Posterior vena cava (tissue), 2 donors: Measurements from ENCODE around the gene EEF2KMT. TPM values are rescaled to one million over a fixed set of nuclear protein-coding genes. Genes with fewer than 3 reads are reported as not detected.
"Not testable (repeated sequence)": the region's sequence is repeated elsewhere in the genome, so short reads cannot be mapped to it uniquely, and the experiment has no call there.

Experiments
- DNase-seq: peaks from one replicate; pipeline ENCODE4 v3.0.0-alpha.2; 2020; ENCODE audit warnings: low spot score
- intact Hi-C, 2 donors: fragments of 100-400 bp; cut with DNase I; formaldehyde crosslinking; loops; one replicate each; pipeline versions ENCODE4 v1.14.1 to v1.14.2; 2022 to 2023
- total RNA-seq, 2 donors: library from RNA; stranded (reverse); fragmentation: NEBNext Ultra II Directional; extraction: Animal tissue kit (Norgen Biotek cat#: 25700); gene quantifications; one replicate each; pipeline ENCODE4 v1.2.1, GENCODE V29; 2021
- donor health status: DM: yes; HTN: yes; CAD: no.
- donor health status: DM: yes; HTN: yes; CAD: no.

Gene EEF2KMT
- total RNA-seq, 2 donors from 2014 or later = 8.8 to 9.6 TPM

DNA sequence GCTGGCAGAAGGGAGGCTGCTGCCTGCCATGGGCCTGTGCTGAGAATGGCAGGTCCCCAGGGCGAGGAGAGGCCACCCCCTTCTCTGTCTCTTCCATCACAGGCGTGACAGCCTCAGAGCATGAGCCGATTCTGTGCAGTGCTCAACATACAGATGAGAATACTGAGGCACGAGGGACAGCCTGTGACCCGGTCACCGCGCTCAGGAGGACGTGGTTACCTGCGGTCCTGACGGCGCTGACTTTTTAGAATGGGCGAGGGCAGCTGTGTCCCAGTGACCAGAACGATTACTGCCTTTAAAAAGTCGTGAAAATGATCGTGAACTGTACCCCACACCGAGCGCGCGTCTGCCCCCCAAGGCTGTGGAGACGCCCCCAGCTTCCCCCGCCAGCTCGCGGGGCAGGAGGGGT lies 530 bp downstream of the EEF2KMT start:
- DNase-seq, intact Hi-C loops: not testable (repeated sequence)

- intact Hi-C loops = not testable (repeated sequence)
- DNase-seq = peak; percentile 69
Observed at GRCh38 chr16:5096437-5097060, 1.0 kb downstream of the EEF2KMT start.

- peak; percentile 65 for DNase-seq
- intact Hi-C loops = not testable (repeated sequence)
Observed at GRCh38 chr16:5095145-5095830, 2.3 kb downstream of the EEF2KMT start.

DNA sequence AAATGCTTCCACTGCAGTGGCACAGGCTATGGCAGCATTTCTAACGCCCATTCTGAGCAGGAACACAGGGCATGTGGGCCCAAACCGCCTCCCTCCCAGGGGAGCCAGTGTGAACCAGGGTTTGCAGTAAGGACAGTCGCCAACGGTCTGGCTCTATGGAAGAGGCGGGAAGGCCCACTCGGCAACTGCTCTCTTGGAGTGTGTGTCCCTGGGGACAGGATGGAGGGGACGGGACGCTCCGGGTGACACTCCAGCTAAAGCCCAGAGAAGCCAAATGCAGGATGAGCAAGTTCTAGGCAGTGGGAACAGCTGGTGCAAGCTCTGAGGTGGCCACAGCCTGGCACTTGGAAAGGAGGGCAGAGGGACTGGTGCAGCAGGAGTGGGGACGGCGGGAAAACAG lies 3.8 kb downstream of the EEF2KMT start:
- intact Hi-C loops = not testable (repeated sequence)

GRCh38 chr16:5093081-5093480 lies 4.5 kb downstream of the EEF2KMT start:
- peak; percentile 38 for DNase-seq

More for the DNA sequence above, 3.8 kb downstream of the EEF2KMT start:
- DNase-seq = peak; percentile 56

DNA sequence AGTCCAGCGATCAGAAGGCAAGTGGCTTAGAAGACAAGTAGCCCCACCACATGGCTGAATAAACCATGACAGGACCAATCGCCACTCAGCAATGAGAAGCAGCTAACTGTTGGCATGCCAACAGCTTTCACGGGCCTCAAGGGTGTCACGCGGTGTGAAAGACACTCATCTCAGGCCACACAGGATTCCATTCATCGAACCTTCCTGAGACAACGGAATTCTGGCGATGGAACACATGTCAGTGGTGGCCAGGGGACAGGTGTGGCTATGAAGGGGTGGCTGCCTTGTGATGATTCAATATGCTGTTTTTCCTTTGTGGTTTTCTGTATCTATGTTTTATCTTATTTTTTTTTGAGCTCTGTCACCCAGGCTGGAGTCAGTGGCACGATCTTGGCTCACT lies 7.0 kb downstream of the EEF2KMT start:
- DNase-seq, intact Hi-C loops: not testable (repeated sequence)

More at GRCh38 chr16:5093081-5093480, 4.5 kb downstream of the EEF2KMT start:
- intact Hi-C loops = not testable (repeated sequence)

DNA sequence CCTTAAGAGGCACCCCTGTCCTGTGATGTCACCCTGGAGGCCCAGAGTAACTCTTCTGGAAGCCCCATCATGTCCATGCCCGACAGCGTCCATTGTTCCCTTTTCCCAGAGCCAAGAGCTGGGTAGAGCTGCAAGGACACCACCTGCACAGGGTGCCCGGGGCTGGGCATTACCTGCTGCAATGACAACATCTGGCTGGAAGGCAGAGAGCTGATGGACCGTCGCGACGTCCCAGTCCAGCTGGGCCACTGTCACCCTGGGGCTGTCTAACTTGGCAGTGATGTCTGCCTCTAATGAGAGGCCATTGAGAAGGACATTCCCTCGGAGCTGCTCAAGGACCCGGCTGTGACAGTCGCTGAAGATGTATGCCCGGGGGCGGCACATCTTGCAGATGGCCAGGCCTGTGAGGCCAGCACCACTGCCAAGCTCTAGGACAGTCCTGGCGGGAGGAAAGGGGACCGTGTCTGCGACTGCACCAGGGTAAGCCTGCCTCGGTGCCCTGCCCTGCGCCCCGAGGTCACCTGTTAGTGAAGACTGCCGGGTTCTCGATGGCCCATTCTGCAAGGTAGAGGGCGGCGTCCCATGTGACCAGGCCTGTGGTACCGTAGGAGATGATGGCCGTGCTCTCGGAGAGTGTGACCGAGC lies 7.6 kb downstream of the EEF2KMT start:
- intact Hi-C loops = not testable (repeated sequence)
- peak; percentile 22 for DNase-seq

GRCh38 chr16:5088936-5089335 lies 8.7 kb downstream of the EEF2KMT start:
- intact Hi-C loops = not testable (repeated sequence)
- DNase-seq = peak; percentile 60

DNA sequence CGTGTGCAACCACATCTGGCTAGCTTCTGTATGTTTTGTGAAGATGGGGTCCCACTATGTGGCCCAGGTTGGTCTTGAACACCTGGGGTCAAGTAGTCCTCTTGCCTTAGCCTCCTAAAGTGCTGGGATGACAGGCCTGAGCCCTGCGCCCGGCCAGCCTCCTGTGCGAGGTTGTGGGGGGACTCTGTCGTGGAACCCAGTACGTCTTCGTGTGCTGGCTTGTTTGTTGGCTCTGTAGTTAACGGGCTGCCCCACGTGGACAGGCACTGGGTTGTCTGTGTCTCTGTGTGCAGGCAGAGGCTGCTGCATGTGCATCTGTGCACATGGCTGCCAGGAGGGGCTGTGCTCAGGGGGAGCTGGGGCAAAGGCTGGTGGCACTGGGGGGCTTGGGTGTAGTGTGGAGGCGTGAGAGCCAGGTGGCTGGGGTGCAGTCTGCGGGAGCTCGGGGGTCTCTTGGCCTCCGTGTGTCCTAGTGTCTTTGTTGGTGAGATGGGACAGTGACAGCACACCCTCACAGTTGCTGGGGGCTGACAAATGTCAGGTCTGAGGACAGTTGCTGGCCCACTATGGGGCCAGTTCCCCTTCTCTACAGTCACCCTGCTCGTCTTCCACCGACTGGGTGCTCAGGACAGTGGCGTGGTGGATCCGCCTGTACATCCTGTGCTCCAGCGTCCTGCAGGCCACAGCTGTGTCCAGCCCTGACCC lies 9.4 kb downstream of the EEF2KMT start:
- DNase-seq = peak; percentile 48
- intact Hi-C loops = not testable (repeated sequence)

DNA sequence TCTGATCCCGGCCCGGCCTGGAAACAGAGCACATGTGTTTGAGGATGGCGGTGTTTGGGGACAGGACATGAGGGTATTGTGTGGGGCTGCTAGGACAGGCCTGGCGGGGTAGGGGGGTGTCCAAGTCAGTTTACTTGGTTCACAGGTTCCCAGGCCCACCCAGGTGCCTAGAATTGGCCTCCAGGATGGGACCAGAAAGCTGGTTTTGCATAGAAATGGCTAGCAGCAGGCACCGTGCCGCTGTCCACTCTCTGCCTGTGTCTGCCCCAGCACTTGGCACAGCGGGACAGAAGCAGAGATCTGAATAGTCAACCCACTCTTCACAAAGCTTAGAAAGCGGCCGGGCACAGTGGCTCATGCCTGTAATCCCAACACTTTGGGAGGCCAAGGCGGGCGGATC lies 11.9 kb downstream of the EEF2KMT start:
- DNase-seq, intact Hi-C loops: not testable (repeated sequence)

DNA sequence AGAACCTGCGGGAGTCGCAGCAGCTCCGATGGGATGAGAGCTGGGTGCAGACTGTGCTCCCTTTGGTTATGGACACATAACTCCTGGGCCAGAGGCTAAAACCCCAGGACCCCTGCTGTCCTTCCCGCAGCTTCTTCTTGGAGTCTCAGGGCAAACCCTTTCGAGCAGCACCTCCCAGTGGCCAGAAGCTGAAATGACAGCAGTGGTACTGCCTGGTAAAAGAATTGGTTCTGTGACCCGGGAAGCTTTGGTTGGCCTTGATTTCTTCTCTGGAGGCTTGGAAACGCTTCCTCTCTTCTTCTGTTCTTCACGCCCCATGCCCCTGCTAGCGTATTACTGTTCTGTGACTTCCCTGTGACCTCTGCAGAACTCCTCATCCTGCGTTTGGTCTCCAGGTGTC lies 12.8 kb downstream of the EEF2KMT start:
- DNase-seq, intact Hi-C loops: not testable (repeated sequence)

DNA sequence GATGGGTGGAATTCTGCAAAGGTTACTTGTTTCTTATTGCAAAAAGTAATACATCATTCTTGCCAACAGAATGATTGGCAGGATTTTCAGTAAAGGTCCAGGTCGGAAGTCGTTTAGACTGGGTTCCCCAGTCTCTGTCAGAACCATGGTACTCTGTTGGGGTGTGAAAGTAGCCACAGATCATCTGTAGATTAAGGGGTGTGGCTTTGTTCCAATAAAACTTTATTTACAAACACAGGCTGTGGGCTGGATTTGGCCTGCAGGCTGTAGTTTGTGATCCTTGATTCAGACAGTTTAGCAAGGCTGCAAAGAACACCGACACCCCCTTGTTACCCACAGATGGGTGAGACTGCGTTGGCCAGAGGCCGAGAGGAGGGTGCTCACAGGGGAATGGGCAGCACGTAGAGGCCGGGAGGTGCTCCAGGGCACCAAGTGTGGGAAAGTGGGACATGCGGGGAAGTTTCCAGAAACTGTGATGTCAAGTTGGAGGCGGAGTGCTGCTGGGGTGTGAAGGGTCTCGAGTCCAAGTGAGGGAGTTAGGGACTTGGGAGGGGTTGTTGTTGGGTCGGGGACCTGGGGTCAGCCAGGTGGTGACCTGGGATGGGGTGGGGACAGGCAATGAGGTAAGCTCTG lies 13.4 kb downstream of the EEF2KMT start:
- intact Hi-C loops, DNase-seq: not testable (repeated sequence)

DNA sequence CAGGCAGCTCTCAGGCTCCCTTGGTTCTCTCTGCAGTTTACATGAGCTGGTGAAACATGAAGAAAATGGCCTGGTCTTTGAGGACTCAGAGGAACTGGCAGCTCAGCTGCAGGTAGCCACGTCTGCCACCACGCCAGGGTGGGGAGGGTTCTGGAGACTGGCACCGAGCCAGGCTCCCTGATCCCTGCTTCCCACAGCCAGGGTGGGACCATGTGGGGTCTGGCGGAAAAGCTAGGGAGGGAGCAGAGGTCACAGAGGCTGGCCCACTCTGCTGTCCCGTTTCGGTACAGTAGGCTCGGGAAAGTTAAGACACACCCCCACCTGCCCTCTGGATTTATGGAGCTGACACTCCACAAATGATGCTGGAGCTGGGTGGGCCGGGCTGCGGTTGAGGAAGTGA lies 13.9 kb downstream of the EEF2KMT start:
- intact Hi-C loops = not testable (repeated sequence)

GRCh38 chr16:5080996-5081395 lies 16.6 kb downstream of the EEF2KMT start:
- intact Hi-C loops, DNase-seq: not testable (repeated sequence)

More for the DNA sequence above, 13.9 kb downstream of the EEF2KMT start:
- not testable (repeated sequence) for DNase-seq

GRCh38 chr16:5080461-5080860 lies 17.1 kb downstream of the EEF2KMT start:
- DNase-seq, intact Hi-C loops: not testable (repeated sequence)

DNA sequence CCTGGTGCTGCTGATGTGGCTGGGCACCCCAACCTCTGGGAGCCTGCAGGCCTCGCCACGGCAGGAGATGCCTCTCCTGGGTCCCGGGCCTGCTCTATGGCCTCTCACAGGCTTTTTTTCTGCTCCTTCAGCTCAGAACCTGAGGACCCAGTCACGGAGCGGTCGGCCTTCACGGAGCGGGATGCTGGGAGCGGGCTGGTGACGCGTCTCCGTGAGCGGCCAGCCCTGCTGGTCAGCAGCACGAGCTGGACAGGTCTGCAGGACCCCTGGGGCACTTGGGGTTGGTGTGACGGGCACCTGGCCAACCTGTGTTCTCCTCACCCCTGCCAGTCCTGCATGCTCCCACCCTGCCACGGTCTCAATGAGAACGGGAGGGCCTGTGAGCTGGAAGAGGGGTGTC lies 19.0 kb downstream of the EEF2KMT start:
- intact Hi-C loops = no loop called here
- no peak for DNase-seq

- intact Hi-C loops = no loop called here
- no peak for DNase-seq
Observed at GRCh38 chr16:5077304-5077703, 20.3 kb downstream of the EEF2KMT start.

- intact Hi-C loops = no loop called here
- DNase-seq = no peak
Observed at GRCh38 chr16:5075637-5076036, 22.0 kb downstream of the EEF2KMT start.

GRCh38 chr16:5073771-5074170 lies 23.8 kb downstream of the EEF2KMT start:
- intact Hi-C loops = not testable (repeated sequence)
- DNase-seq = peak; percentile 29
